NCI-H748 (cell line): Measurements from ENCODE around the gene TPI1.
A peak's percentile ranks its signal among the peaks of the same experiment; 100 is the strongest.
"Not testable (repeated sequence)": the region's sequence is repeated elsewhere in the genome, so short reads cannot be mapped to it uniquely, and the experiment has no call there.

Experiments used
- DNase-seq: peaks from one replicate; lab custom pipeline; 2025; ENCODE audit not compliant: unreplicated experiment; lab: John Stamatoyannopoulos, UW

The TPI1 gene

DNA sequence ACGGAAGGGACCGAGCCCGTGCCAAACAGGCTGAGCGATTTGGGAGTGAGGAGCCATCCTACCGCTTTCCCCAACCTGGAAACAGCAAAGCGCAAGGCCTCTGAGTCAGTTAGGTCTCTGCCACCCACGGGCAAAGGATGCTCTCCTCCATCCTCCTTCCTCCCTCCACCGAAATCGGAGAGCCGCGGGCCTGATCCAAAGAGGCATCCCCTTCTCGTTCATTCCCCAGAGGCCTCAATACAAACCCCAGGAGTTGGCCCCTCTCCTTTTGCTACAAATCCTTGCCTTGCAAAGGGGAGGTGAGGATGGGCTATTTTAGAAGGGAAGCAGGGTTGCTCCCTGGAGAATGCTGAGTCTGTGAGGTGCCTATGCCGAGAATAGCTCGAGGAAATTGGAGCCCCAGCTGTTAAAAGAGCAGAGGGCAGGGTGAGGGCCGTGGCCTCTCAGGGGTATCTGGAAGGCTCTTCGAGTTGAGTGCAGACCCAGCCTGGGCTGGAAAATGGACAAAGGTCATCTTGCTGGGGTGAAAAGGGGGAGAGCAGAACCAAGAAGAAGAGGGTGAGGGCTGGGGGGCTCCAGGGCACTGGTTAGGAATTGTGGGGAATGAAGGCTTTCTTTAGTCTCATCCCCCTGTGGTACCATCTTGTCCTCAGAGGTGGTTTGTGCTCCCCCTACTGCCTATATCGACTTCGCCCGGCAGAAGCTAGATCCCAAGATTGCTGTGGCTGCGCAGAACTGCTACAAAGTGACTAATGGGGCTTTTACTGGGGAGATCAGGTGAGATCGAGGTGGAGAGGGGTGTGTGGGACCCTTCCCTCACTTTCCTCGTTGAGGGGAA, 1.1 kb downstream of the TPI1 start:
- DNase-seq = no peak

- peak; percentile 73 for DNase-seq
Measured at GRCh38 chr12:6869049-6870021, 2.0 kb downstream of the TPI1 start.

- not testable (repeated sequence) for DNase-seq
Measured at GRCh38 chr12:6870304-6870703, 3.0 kb downstream of the TPI1 start.

- DNase-seq = peak; percentile 24
Measured at GRCh38 chr12:6871052-6871957, 4.0 kb downstream of the TPI1 start.

- DNase-seq = peak; percentile 74
Measured at GRCh38 chr12:6872073-6873048, 5.0 kb downstream of the TPI1 start.

GRCh38 chr12:6873094-6874014, 6.0 kb downstream of the TPI1 start, which contains the start of gene SPSB2:
Gene SPSB2 (minus strand): TSS chr12:6873303. CDS start chr12:6872901, 402 bp downstream.
- peak; percentile 96 for DNase-seq

- DNase-seq = not testable (repeated sequence)
Measured at GRCh38 chr12:6874015-6874368, 6.7 kb downstream of the TPI1 start.

GRCh38 chr12:6879824-6880223, 12.5 kb downstream of the TPI1 start:
- DNase-seq = not testable (repeated sequence)

GRCh38 chr12:6883252-6883651, 15.9 kb downstream of the TPI1 start:
- no peak for DNase-seq

- no peak for DNase-seq
Measured at GRCh38 chr12:6883683-6884082, 16.4 kb downstream of the TPI1 start.

GRCh38 chr12:6884539-6884938, 17.2 kb downstream of the TPI1 start:
- DNase-seq = no peak

DNA sequence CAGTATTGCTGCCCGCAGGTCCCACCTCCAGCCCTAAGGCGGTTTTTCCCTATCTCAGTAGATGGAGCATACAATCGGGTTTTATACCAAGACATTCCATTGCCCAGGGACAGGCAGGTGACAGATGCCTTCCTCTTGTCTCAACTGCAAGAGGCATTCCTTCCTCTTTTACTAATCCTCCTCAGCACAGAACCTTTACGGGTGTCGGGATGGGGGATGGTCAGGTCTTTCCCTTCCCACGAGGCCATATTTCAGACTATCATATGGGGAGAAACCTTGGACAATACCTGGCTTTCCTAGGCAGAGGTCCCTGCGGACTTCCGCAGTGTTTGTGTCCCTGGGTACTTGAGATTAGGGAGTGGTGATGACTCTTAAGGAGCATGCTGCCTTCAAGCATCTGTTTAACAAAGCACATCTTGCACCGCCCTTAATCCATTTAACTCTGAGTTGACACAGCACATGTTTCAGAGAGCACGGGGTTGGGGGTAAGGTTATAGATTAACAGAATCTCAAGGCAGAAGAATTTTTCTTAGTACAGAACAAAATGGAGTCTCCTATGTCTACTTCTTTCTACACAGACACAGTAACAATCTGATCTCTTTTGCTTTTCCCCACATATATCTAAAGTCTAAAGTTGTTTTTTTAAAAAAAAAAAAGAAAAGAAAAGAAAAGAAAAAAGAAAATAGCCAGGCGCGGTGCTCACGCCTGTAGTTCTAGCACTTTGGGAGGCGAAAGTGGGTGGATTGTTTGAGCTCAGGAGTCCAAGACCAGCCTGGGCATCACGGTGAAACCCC, 19.1 kb downstream of the TPI1 start:
- not testable (repeated sequence) for DNase-seq

DNA sequence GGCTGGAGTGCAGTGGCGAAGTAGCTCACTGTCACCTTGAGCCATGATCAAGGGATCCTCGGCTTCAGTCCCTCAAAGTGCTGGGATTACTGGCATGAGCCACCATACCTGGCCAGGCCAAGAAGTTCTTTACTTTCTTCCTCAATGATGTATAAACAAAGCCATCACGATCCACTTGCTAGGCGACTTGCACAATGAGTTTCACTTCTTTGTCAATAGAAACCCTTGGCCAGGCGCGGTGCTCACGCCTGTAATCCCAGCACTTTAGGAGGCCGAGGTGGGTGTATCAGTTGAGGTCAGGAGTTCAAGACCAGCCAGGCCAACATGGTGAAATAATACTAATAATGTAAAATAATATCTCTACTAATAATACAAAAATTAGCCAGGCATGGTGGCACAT, 20.1 kb downstream of the TPI1 start:
- DNase-seq = no peak

DNA sequence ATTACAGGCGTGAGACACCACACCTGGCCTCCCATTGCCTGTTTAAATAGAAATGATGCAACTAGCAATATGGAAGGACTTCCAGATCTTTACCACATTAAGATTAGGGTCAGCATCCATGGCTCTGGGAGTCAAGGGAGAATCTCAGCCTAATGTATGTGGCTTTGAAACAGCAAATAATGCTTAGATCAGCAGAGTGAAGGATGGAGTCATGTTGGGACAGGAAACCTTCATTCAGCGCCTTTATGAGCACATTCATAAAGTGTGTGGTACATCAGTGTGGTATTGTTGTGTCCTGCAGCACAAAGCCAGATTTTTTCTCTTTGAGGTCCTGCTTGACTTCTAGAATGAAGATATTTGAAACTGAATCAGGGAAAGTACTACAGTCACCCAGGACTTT, 21.0 kb downstream of the TPI1 start:
- no peak for DNase-seq

DNA sequence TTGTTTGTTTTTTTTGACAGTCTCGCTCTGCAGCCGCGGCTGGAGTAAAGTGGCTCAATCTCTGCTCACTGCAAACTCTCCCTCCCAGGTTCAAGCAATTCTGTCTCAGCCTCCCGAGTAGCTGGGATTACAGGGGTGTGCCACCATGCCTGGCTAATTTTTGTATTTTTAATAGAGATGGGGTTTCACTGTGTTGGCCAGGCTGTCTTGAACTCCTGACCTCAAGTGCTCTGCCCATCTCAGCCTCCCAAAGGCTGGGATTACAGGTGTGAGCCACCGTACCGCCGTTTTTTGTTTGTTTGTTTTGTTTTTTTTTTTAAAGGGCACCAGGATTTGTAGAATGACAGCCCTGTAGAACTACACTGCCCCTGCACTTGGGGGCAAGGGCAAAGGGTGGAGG, 21.5 kb downstream of the TPI1 start:
- not testable (repeated sequence) for DNase-seq

DNA sequence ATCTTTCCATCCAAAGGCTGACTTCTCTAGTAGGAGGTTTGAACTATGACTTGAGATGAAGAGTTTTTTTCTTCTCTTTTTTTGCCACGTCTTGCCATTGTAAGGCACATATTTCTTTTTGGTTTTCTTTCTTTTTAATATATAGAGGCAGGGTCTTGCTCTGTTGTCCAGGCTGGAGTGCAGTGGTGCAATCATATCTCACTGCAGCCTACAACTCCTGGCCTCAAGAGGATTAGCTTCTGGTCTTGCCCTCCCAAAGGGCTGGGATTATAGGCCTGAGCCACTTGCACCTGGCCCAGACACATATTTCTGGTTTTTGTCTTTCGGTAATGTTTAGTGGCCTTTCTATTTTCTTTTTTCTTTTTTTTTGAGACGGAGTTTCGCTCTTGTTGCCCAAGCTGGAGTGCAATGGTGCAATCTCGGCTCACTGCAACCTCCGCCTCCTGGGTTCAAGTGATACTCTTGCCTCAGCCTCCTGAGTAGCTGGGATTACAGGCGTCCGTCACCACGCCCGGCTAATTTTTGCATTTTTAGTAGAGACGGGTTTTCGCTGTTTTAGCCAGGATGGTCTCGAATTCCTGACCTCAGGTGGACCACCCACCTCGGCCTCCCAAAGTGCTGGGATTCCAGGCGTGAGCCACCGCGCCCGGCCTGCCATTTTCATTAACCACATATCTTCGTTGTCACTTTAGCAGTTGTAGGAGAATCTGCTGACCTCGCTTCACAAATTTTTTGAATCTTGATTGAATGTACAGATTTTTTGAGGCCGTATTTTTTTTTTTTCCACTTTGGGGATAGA, 22.6 kb downstream of the TPI1 start:
- DNase-seq = not testable (repeated sequence)
